Right lobe of liver (tissue), 6 donors: ENCODE data around the gene TNS1. TPM values are rescaled to one million over a fixed set of nuclear protein-coding genes. Genes with fewer than 3 reads are reported as not detected.

Source experiments
- ATAC-seq, 4 donors: fragments of 200-7000 bp; cut with Tn5 transposase; one replicate each; pipeline ENCODE4 v1.9.1; 2020; ENCODE audit warnings: mild to moderate bottlenecking in 4 of 4, moderate library complexity in 4 of 4
- DNase-seq, 3 donors: peaks; one replicate each; pipeline ENCODE4 v3.0.0-alpha.2; 2020
- H3K27ac ChIP-seq, 3 donors: fragments of 200-600 bp; one replicate each; pipeline ENCODE4 v1.8.0; 2022
- H3K27me3 ChIP-seq, 2 donors: fragments of 200-600 bp; one replicate each; pipeline ENCODE4 v1.8.0; 2022
- H3K36me3 ChIP-seq, 4 donors: fragments of 200-600 bp; sonication (generic) in 1 of 4; one replicate each; pipeline versions ENCODE4 v1.5.1 to v1.8.0; 2017 to 2022; ENCODE audit warnings: control low read depth in 1 of 4
- H3K4me1 ChIP-seq, 4 donors: fragments of 200-600 bp; sonication (generic) in 1 of 4; one replicate each; pipeline versions ENCODE4 v1.5.1 to v1.8.0; 2017 to 2022; ENCODE audit warnings: control low read depth in 1 of 4
- H3K4me3 ChIP-seq, 3 donors: fragments of 200-600 bp; one replicate each; pipeline ENCODE4 v1.8.0; 2022
- H3K9me3 ChIP-seq, 4 donors: fragments of 200-600 bp; sonication (generic) in 1 of 4; one replicate each; pipeline versions ENCODE4 v1.5.1 to v1.8.0; 2017 to 2022; ENCODE audit warnings: control low read depth in 1 of 4
- POLR2A ChIP-seq: fragments of 450-650 bp; IDR thresholded peaks from one replicate; pipeline ENCODE4 v1.6.1; 2017; ENCODE audit warnings: antibody characterized with exemption, mild to moderate bottlenecking
- WGBS: methylation state at CpG from one replicate; pipeline ENCODE4 v1.1.6; 2018; ENCODE audit warnings: low coverage, low lambda C conversion rate; ENCODE audit not compliant: insufficient coverage; ENCODE audit errors: missing lambda C conversion rate; 5-methylcytosine and 5-hydroxymethylcytosine counted together
- intact Hi-C, 2 donors: fragments of 100-400 bp; cut with DNase I; formaldehyde crosslinking; loops; one replicate each; pipeline versions ENCODE4 v1.11.2 to v1.14.1; 2022
- total RNA-seq, 6 experiments: library from RNA; depleted of rRNA in 2 of 6; stranded (reverse); fragments of >200 nt in 2 of 6; fragmentation: NEBNext Ultra II Directional in 3 of 6; extraction: Animal tissue kit (Norgen Biotek cat#: 25700) in 3 of 6; gene quantifications; one replicate each; pipeline versions ENCODE4 v1.1.0 to v1.2.4, GENCODE V29; 2016 to 2023
- TF ChIP-seq, protein P1 (sequence below), 4 donors: fragments of 200-600 bp in 3 of 4; fragments of 450-650 bp in 1 of 4; IDR thresholded peaks; one replicate each; pipeline versions ENCODE4 v1.5.1 to v1.8.0; 2016 to 2022; ENCODE audit warnings: antibody characterized with exemption in 4 of 4, mild to moderate bottlenecking in 2 of 4
- donor health status: DM: no; HTN: yes; CAD: no.
- donor health status: DM: no; HTN: no; CAD: no.
- donor health status: DM: no; HTN: no; CAD: no.
- donor health status: DM: no; HTN: yes; CAD: no.
- donor health status: DM: no; HTN: yes; CAD: no.

Gene TNS1
- total RNA-seq, 6 experiments from 2014 or later: 68.4 to 209 (median 99.2) TPM

DNA sequence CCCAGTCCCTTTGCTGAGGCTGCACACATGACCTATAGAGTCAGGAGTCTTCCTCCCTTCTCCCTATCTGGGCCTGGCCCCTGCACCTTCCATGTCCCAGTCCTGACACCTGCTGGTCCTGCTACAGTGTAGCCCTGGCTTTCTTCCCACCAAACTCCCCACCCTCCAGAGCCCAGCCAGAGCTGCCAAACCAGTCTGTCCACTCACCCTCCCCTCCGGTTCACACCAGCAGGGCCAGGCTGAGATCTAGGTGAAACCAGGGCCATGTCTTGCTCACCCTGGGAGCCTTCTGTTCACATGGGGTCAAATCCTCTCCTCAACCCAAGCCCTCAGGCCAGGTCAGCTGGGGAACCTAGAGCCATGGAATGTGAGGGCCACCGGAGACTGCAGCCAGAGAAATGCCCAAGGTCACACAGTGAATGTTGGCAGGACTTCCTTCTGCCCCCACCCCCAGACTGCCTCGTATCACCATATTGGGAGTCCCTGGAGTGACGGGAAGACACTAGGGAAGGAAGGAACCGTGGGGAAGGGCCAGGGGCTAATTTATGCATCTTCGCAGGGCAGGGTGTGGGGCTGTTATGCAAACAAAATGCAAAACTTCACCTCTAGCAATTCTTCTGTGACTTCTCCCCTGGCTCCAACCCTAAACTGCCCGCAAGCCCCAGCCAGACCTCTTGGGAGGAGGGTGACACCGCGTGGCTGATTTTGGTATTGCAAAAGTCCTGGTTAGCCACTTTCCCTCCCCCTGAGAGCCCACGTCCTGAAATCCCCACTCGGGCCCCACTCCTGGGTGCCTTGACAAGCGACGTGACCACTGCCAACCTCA lies 14.6 kb downstream of the TNS1 start:
- intact Hi-C loops: loop anchor here (5.0 to 10.0 kb wide), 3 partner anchors 41 to 93 kb away; no protein-coding TSS in a partner anchor
- Histone ChIP-seq H3K27ac (peak overlapping the region; percentile 47 to 53 (median 49)), H3K27me3 (no peaks in the 10 kb centered on the region), H3K36me3 (no peaks in the 10 kb centered on the region), H3K9me3 (no peaks in the 10 kb centered on the region), H3K4me1 (peaks cover 0 to 14% (median 5%) of the 10 kb centered on the region in 4 donors), H3K4me3 (no peak overlapping the region)
- TF ChIP-seq POLR2A: no peak
- TF ChIP-seq, protein P1, sequence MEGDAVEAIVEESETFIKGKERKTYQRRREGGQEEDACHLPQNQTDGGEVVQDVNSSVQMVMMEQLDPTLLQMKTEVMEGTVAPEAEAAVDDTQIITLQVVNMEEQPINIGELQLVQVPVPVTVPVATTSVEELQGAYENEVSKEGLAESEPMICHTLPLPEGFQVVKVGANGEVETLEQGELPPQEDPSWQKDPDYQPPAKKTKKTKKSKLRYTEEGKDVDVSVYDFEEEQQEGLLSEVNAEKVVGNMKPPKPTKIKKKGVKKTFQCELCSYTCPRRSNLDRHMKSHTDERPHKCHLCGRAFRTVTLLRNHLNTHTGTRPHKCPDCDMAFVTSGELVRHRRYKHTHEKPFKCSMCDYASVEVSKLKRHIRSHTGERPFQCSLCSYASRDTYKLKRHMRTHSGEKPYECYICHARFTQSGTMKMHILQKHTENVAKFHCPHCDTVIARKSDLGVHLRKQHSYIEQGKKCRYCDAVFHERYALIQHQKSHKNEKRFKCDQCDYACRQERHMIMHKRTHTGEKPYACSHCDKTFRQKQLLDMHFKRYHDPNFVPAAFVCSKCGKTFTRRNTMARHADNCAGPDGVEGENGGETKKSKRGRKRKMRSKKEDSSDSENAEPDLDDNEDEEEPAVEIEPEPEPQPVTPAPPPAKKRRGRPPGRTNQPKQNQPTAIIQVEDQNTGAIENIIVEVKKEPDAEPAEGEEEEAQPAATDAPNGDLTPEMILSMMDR (IDR thresholded peaks at IDR 0.05): peak; percentile 85 to 91 (median 88)
- ATAC-seq: peak; percentile 89 to 94 (median 92)
- WGBS: 2% methylated on average over 7 of the region's 13 CpGs
- DNase-seq: peak; percentile 86 to 87 (median 87)

DNA sequence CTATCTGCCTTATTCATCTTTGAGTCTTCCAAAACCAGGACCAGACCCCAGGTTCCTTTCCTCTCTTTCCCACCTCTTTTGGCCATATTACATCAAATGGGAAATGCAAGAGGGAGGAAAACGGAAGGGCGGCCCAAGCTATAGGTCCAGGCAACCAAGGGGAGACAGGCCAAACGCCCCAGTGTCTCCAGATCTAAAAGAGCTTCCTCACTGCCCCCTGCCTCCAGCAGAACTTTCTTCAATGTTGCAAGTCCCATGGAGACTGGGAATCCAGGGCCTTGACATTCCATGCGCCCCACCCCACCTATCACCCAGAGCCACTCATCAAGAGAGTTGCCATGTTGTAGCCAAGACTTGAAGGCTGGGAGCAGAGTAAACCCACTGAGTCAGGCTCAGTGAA lies 15.4 kb downstream of the TNS1 start:
- WGBS: 89% methylated on average over 2 of the region's 4 CpGs
- Histone ChIP-seq H3K4me3 (no peak overlapping the region), H3K27ac (no peak overlapping the region), H3K9me3 (no peaks in the 10 kb centered on the region), H3K4me1 (peaks cover 0 to 14% (median 5%) of the 10 kb centered on the region in 4 donors), H3K27me3 (no peaks in the 10 kb centered on the region), H3K36me3 (no peaks in the 10 kb centered on the region)
- no peak for ATAC-seq
- TF ChIP-seq POLR2A: no peak
- TF ChIP-seq, protein P1 (IDR thresholded peaks at IDR 0.05): no peak
- DNase-seq: no peak
- intact Hi-C loops: loop anchor here (5.0 to 10.0 kb wide), 3 partner anchors 40 to 93 kb away; no protein-coding TSS in a partner anchor

DNA sequence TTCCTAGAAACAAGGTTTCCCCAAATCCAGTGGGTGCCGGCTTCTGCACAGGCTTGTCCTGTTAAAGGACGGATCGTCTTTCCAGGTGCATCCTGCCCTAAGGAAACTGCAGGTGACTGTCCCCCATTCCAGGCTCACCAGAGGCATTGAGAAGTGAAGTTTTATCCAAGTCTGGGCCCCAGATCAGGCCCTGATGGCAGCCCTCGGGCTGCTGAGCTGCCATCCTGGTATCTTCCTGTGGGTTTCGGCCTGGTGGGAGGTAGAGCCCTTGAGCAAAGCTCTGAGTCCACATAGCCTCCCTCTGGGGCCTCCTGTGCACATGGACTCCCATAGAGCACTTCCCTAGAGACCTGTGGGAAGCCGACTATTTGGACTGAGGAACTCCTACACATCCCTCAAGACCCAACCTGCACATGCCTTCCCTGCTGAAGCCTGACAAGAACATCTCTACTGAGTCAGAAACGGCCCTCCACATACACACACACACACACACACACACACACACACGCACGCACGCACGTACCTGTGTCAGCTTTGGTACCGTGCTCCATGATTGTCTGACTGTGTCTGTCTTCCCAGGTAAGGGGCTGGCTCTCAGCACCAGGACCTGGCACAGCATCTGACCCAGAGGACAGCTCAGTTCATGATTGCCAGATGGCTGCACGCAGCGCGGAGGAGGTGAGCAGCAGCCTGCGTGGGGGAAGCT lies 16.4 kb downstream of the TNS1 start:
- no peak overlapping the region for H3K4me3 ChIP-seq
- H3K36me3 ChIP-seq: no peaks in the 10 kb centered on the region
- no peaks in the 10 kb centered on the region for H3K27me3 ChIP-seq
- DNase-seq (no peak), ATAC-seq (no peak)
- no peak overlapping the region for H3K27ac ChIP-seq
- TF ChIP-seq POLR2A: no peak
- TF ChIP-seq, protein P1 (IDR thresholded peaks at IDR 0.05): no peak
- intact Hi-C loops: loop anchor here (5.0 to 10.0 kb wide), 3 partner anchors 39 to 92 kb away; no protein-coding TSS in a partner anchor
- H3K9me3 ChIP-seq: no peaks in the 10 kb centered on the region
- WGBS: no CpG with 5 or more reads among the region's 16 CpGs
- peaks cover 0 to 14% (median 5%) of the 10 kb centered on the region in 4 donors for H3K4me1 ChIP-seq

DNA sequence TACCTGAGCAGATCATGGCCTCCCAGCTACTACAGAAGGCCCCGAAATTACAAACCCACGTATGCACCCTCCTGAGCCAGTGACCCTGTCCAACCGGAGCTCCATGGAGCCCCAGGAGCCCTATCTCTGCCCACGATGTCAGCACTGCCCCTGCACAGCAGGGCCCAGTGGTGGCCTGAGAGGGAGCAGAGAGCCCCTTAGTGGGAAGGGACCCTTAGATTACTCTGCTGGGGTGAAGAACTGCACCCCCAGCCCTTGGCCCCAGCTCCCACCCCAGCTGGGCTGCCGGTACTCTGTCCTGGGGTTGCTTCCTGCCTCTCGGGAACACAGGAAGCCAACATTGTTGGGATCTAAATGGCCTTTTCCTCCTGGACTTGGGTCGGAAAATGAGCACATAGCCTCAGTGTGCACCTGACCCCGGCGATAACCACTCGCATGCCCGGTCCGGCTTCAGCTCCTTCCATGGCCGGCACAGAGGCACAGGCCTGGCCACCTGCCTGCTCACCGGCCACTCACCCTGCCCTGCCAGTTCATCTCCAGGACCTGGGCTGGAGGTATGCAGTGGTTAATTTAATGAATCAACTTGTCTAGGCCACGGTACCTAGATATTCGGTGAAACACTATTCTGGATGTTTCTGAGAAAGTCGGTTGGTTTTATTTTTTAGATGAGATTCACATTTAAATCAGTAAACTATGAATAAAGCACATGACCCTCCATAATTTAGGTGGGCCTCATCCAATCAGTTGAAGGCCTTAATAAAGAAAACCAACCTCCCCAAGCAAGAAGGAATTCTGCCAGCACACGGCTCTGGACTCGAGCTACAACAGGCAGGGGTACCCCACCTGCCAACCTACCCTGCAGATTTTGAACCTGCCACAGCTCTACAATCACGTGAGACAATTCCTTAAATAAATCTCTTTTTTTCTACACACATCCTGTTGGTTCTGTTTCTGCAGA lies 19.2 kb downstream of the TNS1 start:
- peak in 3 of 4 donors; percentile 8 to 14 (median 9) for ATAC-seq
- no peak for DNase-seq
- no peaks in the 10 kb centered on the region for H3K36me3 ChIP-seq
- TF ChIP-seq, protein P1 (IDR thresholded peaks at IDR 0.05): no peak
- no peak for TF ChIP-seq POLR2A
- no peaks in the 10 kb centered on the region for H3K27me3 ChIP-seq
- H3K4me1 ChIP-seq: peaks cover 0 to 11% (median 5%) of the 10 kb centered on the region in 4 donors
- intact Hi-C loops: loop anchor here in 1 of 2 donors (10.0 kb wide), 2 partner anchors 49 to 89 kb away; no protein-coding TSS in a partner anchor
- WGBS: 75% methylated on average over 7 of the region's 20 CpGs
- H3K9me3 ChIP-seq: no peaks in the 10 kb centered on the region
- H3K27ac ChIP-seq: peak overlapping the region in 1 of 3 donors; percentile 28
- no peak overlapping the region for H3K4me3 ChIP-seq
